HG03432 (cell line): Measurements from ENCODE around the gene UBQLNL.

ENCODE experiments used
- ATAC-seq: cut with Tn5 transposase; IDR thresholded peaks from one replicate; pipeline ENCODE4 v1.9.1; 2021; ENCODE audit warnings: mild to moderate bottlenecking, moderate library complexity; ENCODE audit not compliant: unreplicated experiment

The UBQLNL gene

DNA sequence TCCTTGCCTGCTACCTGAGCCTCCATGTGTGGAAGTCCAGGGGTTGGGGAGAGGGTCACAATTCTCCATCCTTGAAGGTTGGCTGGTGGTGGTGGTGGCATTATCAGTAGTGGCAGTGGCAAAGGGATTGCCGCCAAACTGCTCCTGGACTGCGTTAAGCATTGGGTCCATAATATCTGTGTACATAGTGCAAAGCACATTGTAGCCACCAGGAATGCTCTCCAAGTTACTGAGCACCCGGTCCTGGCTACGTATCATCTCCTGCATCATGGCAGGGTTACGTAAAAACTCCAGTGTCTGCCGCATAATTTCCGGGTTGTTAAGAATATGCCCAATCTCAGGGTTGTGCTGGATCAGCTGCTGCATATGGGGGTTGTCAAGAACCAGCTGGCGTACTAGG lies 7.9 kb downstream of the UBQLNL start:
- ATAC-seq, result no peak

DNA sequence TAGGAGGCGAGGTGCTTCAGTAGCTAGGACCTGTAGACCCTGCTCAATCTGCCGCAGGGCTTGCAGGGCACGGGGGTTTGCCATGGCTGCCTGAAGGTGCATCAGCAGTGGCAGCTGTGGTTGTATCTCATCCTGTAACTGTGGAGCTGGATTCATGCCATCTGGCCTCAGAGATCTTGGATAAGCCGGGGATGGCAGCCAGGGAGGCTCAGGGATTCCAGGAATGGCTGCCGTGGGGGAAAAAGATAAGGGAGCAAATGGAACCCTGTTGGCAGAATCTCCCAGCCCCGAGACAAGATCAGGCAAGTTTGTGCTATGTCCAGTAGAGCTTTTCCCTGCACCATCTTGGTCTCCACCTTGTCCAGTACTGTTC lies 8.6 kb downstream of the UBQLNL start:
- no peak for ATAC-seq

DNA sequence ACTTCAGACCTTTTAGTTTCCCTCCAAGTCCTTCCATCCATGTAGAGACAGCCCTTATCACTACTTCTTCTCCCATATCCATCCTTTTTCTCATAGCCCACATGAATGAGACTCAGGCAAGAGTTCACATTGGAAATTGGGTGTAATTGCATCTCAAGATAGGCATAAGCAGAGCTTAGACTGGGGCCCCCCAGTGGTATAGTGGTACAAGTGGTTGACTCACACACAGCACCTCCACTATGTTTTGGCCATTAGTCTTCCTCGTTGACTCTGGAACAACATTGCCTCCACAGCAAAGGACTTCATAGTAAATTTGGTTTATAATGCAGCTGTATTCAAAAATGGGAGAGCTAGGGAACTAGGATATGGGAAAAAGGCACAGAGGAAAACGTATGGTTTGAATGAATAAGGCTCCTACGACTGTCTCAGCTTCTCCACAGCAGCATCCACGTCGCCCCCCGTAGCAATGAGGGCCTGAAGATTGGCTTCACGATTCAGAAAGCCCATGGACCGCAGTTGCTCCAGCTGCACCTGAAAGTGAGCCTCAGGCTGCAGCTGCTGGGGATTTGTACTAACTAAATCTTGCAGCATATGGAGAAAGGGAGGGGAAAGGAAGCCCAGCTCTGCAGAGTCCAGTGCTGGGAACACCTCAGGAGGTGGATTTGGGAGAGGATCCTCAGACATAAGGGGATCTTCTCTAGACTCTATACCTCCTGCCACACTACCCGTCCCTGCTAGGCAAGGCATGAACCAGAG lies 9.1 kb downstream of the UBQLNL start:
- ATAC-seq, result no peak

DNA sequence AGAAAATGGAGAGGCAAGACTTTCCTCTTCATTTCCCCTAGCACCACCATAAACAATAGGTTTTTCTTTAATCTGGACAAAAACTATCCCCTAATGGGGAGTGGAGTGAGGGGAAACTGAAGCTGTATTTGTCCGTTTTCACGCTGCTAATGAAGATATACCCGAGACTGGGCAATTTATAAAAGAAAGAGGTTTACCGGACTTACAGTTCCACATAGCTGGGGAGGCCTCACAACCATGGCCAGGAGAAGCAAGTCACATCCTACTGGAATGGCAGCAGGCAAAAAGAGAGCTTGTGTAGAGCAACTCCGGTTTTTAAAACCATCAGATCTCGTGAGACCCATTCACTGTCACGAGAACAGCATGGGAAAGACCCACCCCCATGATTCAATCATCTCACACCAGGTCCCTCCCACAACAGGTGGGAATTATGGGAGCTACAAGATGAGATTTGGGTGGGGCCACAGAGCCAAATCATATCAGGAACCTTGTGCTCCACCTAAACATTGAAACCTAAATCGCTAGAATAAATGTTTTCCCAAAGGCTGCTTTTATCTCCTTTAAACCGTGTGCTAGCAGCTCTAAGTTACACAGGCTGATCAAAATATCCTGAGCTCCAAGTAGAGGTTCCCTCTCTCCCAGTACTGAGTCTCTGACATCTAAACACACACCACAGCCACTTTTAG lies 11.0 kb downstream of the UBQLNL start:
- no peak for ATAC-seq

- no peak for ATAC-seq
Observed at GRCh38 chr11:5504403-5504921, 12.0 kb downstream of the UBQLNL start.

DNA sequence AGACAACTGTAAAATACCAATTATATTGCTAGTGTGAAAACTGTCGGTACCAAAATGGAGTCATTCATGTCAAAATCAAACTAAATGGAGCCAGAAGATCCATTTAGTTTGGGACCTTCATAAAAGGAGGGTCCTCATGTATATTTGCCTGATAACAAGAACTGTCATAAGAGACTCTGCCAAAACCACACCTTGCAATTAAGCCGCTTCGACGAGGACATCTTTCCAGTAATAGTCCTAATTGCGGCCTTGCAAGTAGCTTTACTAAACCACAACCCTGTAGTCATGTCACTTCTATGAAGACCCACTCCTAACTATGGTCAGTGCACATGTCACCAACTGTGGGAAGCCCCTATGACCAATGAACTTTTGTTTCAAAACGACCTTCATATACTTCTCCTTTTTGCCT lies 16.1 kb downstream of the UBQLNL start:
- ATAC-seq, result no peak

DNA sequence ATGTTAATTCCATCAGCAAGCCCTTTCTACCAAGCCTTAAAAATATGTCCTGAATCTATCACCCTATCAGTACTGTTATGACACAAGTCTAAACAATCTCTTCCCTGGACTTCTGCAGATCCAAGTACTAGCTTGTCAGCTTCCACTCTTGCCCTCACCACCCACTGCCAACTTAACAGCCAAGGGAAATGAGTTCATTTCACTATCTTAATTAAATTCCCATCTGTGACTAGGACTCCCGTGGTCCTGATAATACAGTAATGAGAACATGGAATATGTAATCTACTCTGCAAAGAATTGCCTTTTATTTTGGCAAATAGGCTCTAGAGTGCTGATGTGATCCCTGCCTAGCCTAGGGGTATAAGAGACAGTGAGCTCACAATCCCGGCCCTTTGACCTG lies 16.8 kb downstream of the UBQLNL start:
- ATAC-seq, result no peak

DNA sequence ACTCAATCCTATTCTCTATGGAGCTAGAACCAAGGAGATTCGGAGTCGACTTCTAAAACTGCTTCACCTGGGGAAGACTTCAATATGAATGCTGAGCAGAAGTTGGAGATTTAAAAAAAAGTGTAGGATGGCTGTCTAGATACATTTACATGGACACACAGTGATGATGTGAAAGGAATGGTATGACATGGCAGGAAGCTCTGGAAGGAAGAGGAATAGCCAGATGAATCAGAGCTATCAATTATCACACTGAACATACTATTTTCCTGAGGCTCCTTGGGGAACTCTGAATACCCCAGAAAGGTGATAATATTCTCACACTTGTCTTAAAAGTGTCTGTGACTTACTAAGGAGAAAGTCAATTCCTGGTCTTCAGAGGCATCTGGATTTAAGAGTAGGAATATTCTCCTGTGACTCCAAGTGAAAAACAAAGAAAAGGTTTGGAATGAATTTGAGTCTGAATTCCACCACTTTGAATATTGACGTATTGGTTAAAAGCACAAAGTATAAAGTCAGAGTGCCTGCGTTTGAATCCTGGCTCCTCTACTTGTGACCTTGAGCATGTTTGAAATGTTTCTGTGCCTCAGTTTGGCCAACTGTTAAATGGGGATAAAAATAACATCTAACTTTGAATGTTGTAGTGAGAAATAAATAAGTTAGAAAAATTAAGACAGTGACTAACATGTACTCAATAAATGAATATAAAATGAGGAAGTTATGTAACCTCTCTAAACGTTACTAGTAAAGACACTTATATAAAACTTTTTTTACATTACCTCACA lies 26.7 kb downstream of the UBQLNL start:
- no peak for ATAC-seq

DNA sequence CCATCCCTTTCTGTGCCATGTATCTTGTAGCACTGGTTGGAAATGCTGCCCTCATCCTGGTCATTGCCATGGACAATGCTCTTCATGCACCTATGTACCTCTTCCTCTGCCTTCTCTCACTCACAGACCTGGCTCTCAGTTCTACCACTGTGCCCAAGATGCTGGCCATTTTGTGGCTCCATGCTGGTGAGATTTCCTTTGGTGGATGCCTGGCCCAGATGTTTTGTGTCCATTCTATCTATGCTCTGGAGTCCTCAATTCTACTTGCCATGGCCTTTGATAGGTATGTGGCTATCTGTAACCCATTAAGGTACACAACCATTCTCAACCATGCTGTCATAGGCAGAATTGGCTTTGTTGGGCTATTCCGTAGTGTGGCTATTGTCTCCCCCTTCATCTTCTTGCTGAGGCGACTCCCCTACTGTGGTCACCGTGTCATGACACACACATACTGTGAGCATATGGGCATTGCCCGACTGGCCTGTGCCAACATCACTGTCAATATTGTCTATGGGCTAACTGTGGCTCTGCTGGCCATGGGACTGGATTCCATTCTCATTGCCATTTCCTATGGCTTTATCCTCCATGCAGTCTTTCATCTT lies 27.6 kb downstream of the UBQLNL start:
- no peak for ATAC-seq

DNA sequence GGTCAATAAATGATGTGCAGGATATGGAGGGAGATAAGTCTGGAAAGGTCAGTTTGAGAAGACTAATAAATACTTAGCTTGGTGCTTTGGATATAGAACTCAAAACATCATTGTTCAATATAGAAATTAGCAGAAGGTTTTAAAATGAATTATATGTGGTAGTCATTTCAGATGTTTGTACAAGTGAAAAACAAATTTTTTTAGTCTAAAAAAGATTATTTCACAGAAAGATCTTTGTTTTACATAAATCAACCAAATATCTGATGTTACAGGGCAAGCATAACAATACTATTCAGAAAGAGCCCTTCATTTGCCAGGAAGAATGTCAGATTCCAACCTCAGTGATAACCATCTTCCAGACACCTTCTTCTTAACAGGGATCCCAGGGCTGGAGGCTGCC lies 28.1 kb downstream of the UBQLNL start, which contains the start of gene OR52D1:
TSS of gene OR52D1 (plus strand) at position 301 of the 400 bp plus-strand sequence. CDS start at position 323, 22 bp downstream.
- ATAC-seq, result no peak

DNA sequence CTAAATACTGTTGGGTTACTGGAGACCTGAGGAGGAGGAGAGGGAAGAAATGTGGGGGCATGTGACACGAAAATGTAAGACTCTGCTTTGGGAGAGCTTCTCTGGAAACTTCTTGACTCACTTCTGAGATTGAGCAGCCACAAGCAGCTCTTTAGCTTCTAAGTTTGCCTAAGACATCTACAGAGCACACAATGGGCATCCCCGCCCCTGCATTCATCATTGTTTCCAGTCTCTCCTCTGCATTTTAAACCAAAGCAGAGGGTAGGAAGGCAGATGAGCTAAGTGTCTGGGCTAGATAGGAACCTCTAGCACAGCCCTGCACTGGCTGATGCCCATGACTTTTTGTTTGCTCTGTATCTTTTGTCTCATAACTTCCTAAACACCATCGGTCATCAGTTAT lies 30.1 kb downstream of the UBQLNL start:
- no peak for ATAC-seq

GRCh38 chr11:5486003-5486402 lies 30.5 kb downstream of the UBQLNL start:
- no peak for ATAC-seq

DNA sequence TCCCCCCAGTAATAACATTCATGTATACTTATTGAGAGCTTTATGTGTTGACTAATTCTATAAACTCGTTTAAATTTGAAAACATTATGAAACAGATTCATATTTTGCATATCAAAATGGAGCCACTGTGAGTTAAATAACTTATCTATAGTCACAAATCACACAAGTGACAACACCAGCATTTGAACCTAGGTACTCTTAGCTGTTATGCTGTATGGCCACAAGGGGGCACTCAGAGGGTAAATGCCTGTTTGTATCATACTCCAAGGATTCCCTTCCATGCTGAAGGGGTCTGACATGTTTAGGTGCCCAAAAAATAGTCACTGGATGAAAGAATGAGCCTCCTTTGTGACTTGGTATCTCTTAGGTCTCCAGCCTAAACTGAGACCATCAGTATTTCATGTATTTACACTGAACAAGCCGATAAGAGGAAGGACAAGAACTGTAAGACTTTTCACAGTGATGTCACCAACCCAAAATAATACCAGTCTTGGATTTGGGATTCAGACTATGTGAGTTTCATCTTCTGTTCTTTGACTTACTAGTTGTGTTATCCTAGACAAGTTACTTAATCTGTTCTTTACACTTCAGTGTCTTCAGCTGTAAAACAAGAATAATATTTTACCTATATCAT lies 40.2 kb downstream of the UBQLNL start:
- ATAC-seq, result peak; percentile 78

DNA sequence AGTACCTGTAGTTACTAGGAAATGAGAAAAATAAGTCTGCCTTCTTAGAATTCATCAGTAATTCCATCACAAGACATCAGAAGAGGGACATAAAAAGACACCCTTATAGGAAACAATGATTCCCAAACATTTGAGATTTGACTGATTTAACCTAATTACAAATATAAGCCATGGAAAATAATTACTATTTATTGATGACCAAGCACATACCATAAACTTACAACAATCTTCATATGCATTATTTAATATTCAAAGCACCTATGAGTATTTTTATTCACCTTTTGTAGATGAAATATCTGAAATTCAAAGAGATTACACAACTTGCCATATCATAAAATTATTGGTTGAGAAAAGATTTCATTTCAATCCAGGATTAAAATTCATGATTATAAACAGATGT lies 42.6 kb downstream of the UBQLNL start:
- ATAC-seq, result no peak

- ATAC-seq, result no peak
Observed at GRCh38 chr11:5467527-5467926, 49.0 kb downstream of the UBQLNL start.
